SK-N-SH (cell line): ENCODE data around the gene NBEAL1. TPM values are rescaled to one million over a fixed set of nuclear protein-coding genes. Genes with fewer than 3 reads are reported as not detected.

Source experiments
- CTCF ChIA-PET: fragments of 300-600, 350-600 bp; formaldehyde crosslinking; extraction: SDS; loops from one replicate; lab custom pipeline; 2021; lab: Yijun Ruan, JAX
- POLR2A ChIA-PET: fragments of 350-600 bp; sonication (Branson Sonifier 250); formaldehyde crosslinking; extraction: SDS; loops from one replicate; lab custom pipeline; 2020; ENCODE audit warnings: antibody characterized with exemption, inconsistent platforms; lab: Yijun Ruan, JAX
- DNase-seq: peaks from one replicate; pipeline ENCODE4 v3.0.0; 2012
- H2AFZ ChIP-seq: fragments of 200-600 bp; sonication (generic); 2 replicates; pipeline ENCODE4 v1.8.1; 2016; ENCODE audit warnings: antibody characterized with exemption, mild to moderate bottlenecking, low read depth
- H3F3A ChIP-seq: fragments of 200-600 bp; sonication (generic); replicated peaks from 2 replicates; pipeline ENCODE3; 2016; ENCODE audit warnings: antibody characterized with exemption, mild to moderate bottlenecking; ENCODE audit not compliant: insufficient read depth
- H3K27ac ChIP-seq, 2 experiments: fragments of 200-500 bp in 1 of 2; fragments of 200-600 bp in 1 of 2; sonication (Bioruptor generic) in 1 of 2; sonication (generic), shearing (Covaris generic) in 1 of 2; 2 replicates each; pipeline versions ENCODE4 v1.5.1 to v1.6.1; 2014 to 2016; ENCODE audit warnings: low read depth in 2 of 2, inconsistent platforms in 1 of 2, low read length in 1 of 2, mild to moderate bottlenecking in 1 of 2, mixed read lengths in 1 of 2
- H3K27me3 ChIP-seq: fragments of 200-600 bp; sonication (generic), shearing (Covaris generic); 2 replicates; pipeline ENCODE4 v1.6.1; 2016; ENCODE audit warnings: mixed run types; ENCODE audit not compliant: insufficient read depth
- H3K36me3 ChIP-seq, 2 experiments: fragments of 200-500 bp in 1 of 2; fragments of 200-600 bp in 1 of 2; sonication (Bioruptor generic) in 1 of 2; sonication (generic) in 1 of 2; replicated peaks in 1 of 2; 2 replicates each; pipeline versions ENCODE3 to v1.5.1; 2014 to 2016; ENCODE audit warnings: low read length in 1 of 2, mild to moderate bottlenecking in 1 of 2; ENCODE audit not compliant: insufficient read depth in 2 of 2, control insufficient read depth in 1 of 2
- H3K4me1 ChIP-seq, 2 experiments: fragments of 200-500 bp in 1 of 2; fragments of 200-600 bp in 1 of 2; sonication (Bioruptor generic) in 1 of 2; sonication (generic), shearing (Covaris generic) in 1 of 2; 2 replicates each; pipeline versions ENCODE4 v1.5.1 to v1.6.1; 2014 to 2016; ENCODE audit warnings: low read depth in 1 of 2, low read length in 1 of 2, mixed run types in 1 of 2; ENCODE audit not compliant: insufficient read depth in 2 of 2, control insufficient read depth in 1 of 2
- H3K4me2 ChIP-seq: fragments of 200-600 bp; sonication (generic), shearing (Covaris generic); 2 replicates; pipeline ENCODE4 v1.6.1; 2017; ENCODE audit warnings: mixed run types
- H3K4me3 ChIP-seq, 2 experiments: fragments of 200-500 bp in 1 of 2; fragments of 200-600 bp in 1 of 2; sonication (Bioruptor generic) in 1 of 2; sonication (generic), shearing (Covaris generic) in 1 of 2; 2 replicates each; pipeline versions ENCODE4 v1.5.1 to v1.8.1; 2014 to 2016; ENCODE audit warnings: low read depth in 2 of 2, inconsistent platforms in 1 of 2, low read length in 1 of 2, mild to moderate bottlenecking in 1 of 2, mixed read lengths in 1 of 2, moderate library complexity in 1 of 2
- H3K79me2 ChIP-seq: fragments of 200-600 bp; sonication (generic); 2 replicates; pipeline ENCODE4 v1.8.1; 2017; ENCODE audit warnings: mild to moderate bottlenecking; ENCODE audit not compliant: insufficient read depth
- H3K9ac ChIP-seq: fragments of 200-600 bp; sonication (generic); 2 replicates; pipeline ENCODE4 v1.6.1; 2017; ENCODE audit warnings: mixed run types
- H3K9me2 ChIP-seq: fragments of 200-600 bp; sonication (generic); 2 replicates; pipeline ENCODE4 v1.6.1; 2017; ENCODE audit warnings: mixed run types
- H3K9me3 ChIP-seq: fragments of 200-600 bp; sonication (generic); 2 replicates; pipeline ENCODE4 v1.6.1; 2017; ENCODE audit warnings: mixed run types, mild to moderate bottlenecking, moderate library complexity
- H4K20me1 ChIP-seq: fragments of 200-600 bp; sonication (generic); 2 replicates; pipeline ENCODE4 v1.6.1; 2017; ENCODE audit warnings: mild to moderate bottlenecking, mixed run types; ENCODE audit not compliant: insufficient read depth
- EP300 ChIP-seq, 2 experiments: IDR thresholded peaks; 2 replicates each; pipeline versions ENCODE4 v1.4.0 to v1.6.1; 2012; ENCODE audit warnings: borderline replicate concordance in 1 of 2, low read depth in 1 of 2, low read length in 1 of 2
- EZH2phosphoT487 ChIP-seq: fragments of 200-600 bp; sonication (generic); IDR thresholded peaks from 2 replicates; pipeline ENCODE4 v1.6.1; 2017; ENCODE audit warnings: low read depth, mixed run types, mild to moderate bottlenecking, antibody characterized with exemption, moderate library complexity, borderline replicate concordance
- FOSL2 ChIP-seq: IDR thresholded peaks from 2 replicates; pipeline ENCODE4 v1.4.0; 2012; ENCODE audit warnings: low read depth, mild to moderate bottlenecking, moderate library complexity, borderline replicate concordance
- FOXJ3 ChIP-seq: sonication (generic); formaldehyde crosslinking; IDR thresholded peaks from 2 replicates; pipeline ENCODE4 v1.5.1; 2020; ENCODE audit warnings: mild to moderate bottlenecking, missing genetic modification reagents
- FOXM1 ChIP-seq: IDR thresholded peaks from 2 replicates; pipeline ENCODE4 v1.4.0; 2012; ENCODE audit warnings: low read depth, mild to moderate bottlenecking
- JUND ChIP-seq: IDR thresholded peaks from 2 replicates; pipeline ENCODE4 v1.4.0; 2012
- MXI1 ChIP-seq: IDR thresholded peaks from 2 replicates; pipeline ENCODE4 v1.6.1; 2012; ENCODE audit warnings: mild to moderate bottlenecking, low read depth, low read length, improper control_type of control experiment
- NFIC ChIP-seq: IDR thresholded peaks from 2 replicates; pipeline ENCODE4 v1.4.0; 2012; ENCODE audit warnings: borderline replicate concordance
- NRF1 ChIP-seq: IDR thresholded peaks from 2 replicates; pipeline ENCODE4 v1.6.1; 2012; ENCODE audit warnings: low read depth, mild to moderate bottlenecking, low read length
- POLR2AphosphoS5 ChIP-seq: IDR thresholded peaks from 2 replicates; pipeline ENCODE4 v1.6.1; 2012; ENCODE audit warnings: low read depth, low read length
- RAD21 ChIP-seq: IDR thresholded peaks from 2 replicates; pipeline ENCODE4 v1.6.1; 2012; ENCODE audit warnings: mild to moderate bottlenecking, low read length
- RCOR1 ChIP-seq: fragments of 150-350 bp; IDR thresholded peaks from 2 replicates; pipeline ENCODE4 v1.6.1; 2017; ENCODE audit warnings: antibody characterized with exemption, low read length
- RFX5 ChIP-seq: IDR thresholded peaks from 2 replicates; pipeline ENCODE4 v1.6.1; 2012; ENCODE audit warnings: mild to moderate bottlenecking, improper control_type of control experiment, low read length
- SIN3A ChIP-seq: IDR thresholded peaks from 2 replicates; pipeline ENCODE4 v1.6.1; 2012; ENCODE audit warnings: low read depth, mild to moderate bottlenecking, low read length, moderate library complexity, borderline replicate concordance
- TCF12 ChIP-seq: IDR thresholded peaks from 2 replicates; pipeline ENCODE4 v1.4.0; 2012
- TEAD4 ChIP-seq: IDR thresholded peaks from 2 replicates; pipeline ENCODE4 v1.4.0; 2012; ENCODE audit warnings: mild to moderate bottlenecking, borderline replicate concordance; ENCODE audit not compliant: insufficient read depth
- YY1 ChIP-seq: IDR thresholded peaks from 2 replicates; pipeline ENCODE4 v1.4.0; 2012; ENCODE audit warnings: low read depth, mild to moderate bottlenecking
- WGBS: methylation state at CpG from one replicate; pipeline ENCODE4 v1.1.6; 2017; ENCODE audit warnings: low lambda C conversion rate; 5-methylcytosine and 5-hydroxymethylcytosine counted together
- polyA plus RNA-seq, 3 experiments: library from polyadenylated mRNA; depleted of rRNA; stranded (reverse); fragments of >200 nt; gene quantifications; 2 replicates each; pipeline ENCODE4 v1.2.3, GENCODE V29; 2012
- TF ChIP-seq, protein P1 (sequence below): fragments of 150-350 bp; IDR thresholded peaks from 2 replicates; pipeline ENCODE4 v1.6.1; 2017; ENCODE audit warnings: antibody characterized with exemption, low read length, low read depth, borderline replicate concordance
- TF ChIP-seq, protein P2 (sequence below): fragments of 150-350 bp; IDR thresholded peaks from 2 replicates; pipeline ENCODE4 v1.6.1; 2016; ENCODE audit warnings: mild to moderate bottlenecking, low read depth, low read length
- TF ChIP-seq, protein P3 (sequence below): IDR thresholded peaks from 2 replicates; pipeline ENCODE4; 2012
- TF ChIP-seq, protein P4 (sequence below): IDR thresholded peaks from 2 replicates; pipeline ENCODE4 v1.4.0; 2012; ENCODE audit warnings: low read depth, borderline replicate concordance

Gene NBEAL1
- polyA plus RNA-seq, 1 of the 3 experiments (the other 2 are of a cell fraction), result 3.3 TPM

DNA sequence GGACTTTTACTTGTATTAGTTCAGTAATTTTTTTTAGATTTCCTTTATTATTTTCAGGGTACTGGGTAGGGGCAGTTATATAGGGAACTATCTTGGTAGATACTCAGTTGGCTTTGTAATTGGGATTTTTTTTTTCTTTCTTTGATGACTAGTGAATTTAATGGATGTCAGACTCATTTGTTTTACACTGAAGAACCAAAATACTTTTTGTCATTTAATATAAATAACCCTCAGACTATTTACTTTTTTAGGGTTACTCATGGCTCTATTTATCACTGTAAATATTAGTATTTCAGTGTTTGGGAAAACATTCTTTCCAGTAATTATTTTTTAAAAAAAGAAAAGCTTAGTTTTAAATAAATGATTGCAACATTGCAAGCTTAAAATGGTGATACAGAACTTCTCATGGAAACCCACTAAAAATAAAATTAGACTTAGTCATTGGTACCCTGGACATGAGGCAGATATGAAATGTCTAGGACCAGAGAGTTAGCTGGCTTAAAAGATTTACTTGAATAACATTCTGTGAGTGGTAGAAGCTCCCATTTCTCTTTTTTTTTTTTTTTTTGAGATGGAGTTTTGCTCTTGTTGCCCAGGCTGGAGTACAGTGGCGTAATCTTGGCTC, 149.7 kb downstream of the NBEAL1 start:
- Histone ChIP-seq H3F3A (no peaks in the 10 kb centered on the region), H3K9me3 (no peaks in the 10 kb centered on the region), H4K20me1 (no peaks in the 10 kb centered on the region), H3K9ac (no peak overlapping the region), H3K79me2 (no peaks in the 10 kb centered on the region), H2AFZ (no peak overlapping the region), H3K27me3 (no peaks in the 10 kb centered on the region), H3K27ac (no peak overlapping the region), H3K36me3 (peaks cover 10 to 40% of the 10 kb centered on the region in 2 experiments), H3K9me2 (no peaks in the 10 kb centered on the region), H3K4me2 (no peak overlapping the region), H3K4me3 (no peak overlapping the region), H3K4me1 (no peaks in the 10 kb centered on the region)
- DNase-seq, result no peak
- ChIA-PET POLR2A (no interaction called here), CTCF (interaction anchor here (0.8 kb wide), 1 partner anchor 34 kb away, joined by 3 read pairs; no protein-coding TSS in a partner anchor)
- TF ChIP-seq YY1 (no peak), SIN3A (no peak), RFX5 (no peak), EZH2phosphoT487 (no peak)
- TF ChIP-seq, protein P1, sequence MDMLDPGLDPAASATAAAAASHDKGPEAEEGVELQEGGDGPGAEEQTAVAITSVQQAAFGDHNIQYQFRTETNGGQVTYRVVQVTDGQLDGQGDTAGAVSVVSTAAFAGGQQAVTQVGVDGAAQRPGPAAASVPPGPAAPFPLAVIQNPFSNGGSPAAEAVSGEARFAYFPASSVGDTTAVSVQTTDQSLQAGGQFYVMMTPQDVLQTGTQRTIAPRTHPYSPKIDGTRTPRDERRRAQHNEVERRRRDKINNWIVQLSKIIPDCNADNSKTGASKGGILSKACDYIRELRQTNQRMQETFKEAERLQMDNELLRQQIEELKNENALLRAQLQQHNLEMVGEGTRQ, result no peak
- WGBS, result 94% methylated on average over 1 of the region's 1 CpG

DNA sequence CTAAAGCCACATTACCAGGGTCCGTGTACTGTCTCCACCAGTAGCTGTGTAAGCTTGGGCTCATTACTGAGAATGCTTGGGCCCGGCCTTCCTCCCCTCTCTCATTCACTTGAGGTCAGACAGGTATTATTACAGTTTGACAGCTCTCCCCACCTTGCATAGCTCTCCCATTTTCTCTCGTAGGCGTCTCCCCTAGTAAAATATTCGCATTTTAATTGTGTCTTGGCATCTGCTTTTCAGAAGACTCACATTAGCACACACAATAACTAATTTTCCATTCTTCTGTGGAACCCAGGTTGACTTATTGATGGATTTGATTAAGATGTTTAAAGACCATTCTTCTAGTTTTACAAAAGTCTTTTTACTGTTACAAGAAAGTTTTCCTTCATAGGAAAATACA, 153.1 kb downstream of the NBEAL1 start:
- H3K9ac ChIP-seq, result no peak overlapping the region
- H3F3A ChIP-seq, result peaks cover 10% of the 10 kb centered on the region
- H3K9me2 ChIP-seq, result no peaks in the 10 kb centered on the region
- H4K20me1 ChIP-seq, result no peaks in the 10 kb centered on the region
- no peak overlapping the region for H3K27ac ChIP-seq
- H3K4me1 ChIP-seq, result no peaks in the 10 kb centered on the region
- no peak for DNase-seq
- no peak overlapping the region for H3K4me3 ChIP-seq
- TF ChIP-seq TCF12, result no peak
- TF ChIP-seq, protein P2, sequence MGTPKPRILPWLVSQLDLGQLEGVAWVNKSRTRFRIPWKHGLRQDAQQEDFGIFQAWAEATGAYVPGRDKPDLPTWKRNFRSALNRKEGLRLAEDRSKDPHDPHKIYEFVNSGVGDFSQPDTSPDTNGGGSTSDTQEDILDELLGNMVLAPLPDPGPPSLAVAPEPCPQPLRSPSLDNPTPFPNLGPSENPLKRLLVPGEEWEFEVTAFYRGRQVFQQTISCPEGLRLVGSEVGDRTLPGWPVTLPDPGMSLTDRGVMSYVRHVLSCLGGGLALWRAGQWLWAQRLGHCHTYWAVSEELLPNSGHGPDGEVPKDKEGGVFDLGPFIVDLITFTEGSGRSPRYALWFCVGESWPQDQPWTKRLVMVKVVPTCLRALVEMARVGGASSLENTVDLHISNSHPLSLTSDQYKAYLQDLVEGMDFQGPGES, result no peak
- no peak for TF ChIP-seq SIN3A
- TF ChIP-seq FOXJ3 (CRISPR knock-in tag), result no peak
- TF ChIP-seq NRF1, result no peak
- TF ChIP-seq, protein P1, result no peak
- TF ChIP-seq TEAD4, result no peak
- TF ChIP-seq FOXM1, result no peak
- no peak for TF ChIP-seq POLR2AphosphoS5
- TF ChIP-seq, protein P3, sequence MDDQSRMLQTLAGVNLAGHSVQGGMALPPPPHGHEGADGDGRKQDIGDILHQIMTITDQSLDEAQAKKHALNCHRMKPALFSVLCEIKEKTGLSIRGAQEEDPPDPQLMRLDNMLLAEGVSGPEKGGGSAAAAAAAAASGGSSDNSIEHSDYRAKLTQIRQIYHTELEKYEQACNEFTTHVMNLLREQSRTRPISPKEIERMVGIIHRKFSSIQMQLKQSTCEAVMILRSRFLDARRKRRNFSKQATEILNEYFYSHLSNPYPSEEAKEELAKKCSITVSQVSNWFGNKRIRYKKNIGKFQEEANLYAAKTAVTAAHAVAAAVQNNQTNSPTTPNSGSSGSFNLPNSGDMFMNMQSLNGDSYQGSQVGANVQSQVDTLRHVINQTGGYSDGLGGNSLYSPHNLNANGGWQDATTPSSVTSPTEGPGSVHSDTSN, result no peak
- no peak for TF ChIP-seq MXI1
- no peak for TF ChIP-seq FOSL2
- no peak for TF ChIP-seq RAD21
- TF ChIP-seq, protein P4, sequence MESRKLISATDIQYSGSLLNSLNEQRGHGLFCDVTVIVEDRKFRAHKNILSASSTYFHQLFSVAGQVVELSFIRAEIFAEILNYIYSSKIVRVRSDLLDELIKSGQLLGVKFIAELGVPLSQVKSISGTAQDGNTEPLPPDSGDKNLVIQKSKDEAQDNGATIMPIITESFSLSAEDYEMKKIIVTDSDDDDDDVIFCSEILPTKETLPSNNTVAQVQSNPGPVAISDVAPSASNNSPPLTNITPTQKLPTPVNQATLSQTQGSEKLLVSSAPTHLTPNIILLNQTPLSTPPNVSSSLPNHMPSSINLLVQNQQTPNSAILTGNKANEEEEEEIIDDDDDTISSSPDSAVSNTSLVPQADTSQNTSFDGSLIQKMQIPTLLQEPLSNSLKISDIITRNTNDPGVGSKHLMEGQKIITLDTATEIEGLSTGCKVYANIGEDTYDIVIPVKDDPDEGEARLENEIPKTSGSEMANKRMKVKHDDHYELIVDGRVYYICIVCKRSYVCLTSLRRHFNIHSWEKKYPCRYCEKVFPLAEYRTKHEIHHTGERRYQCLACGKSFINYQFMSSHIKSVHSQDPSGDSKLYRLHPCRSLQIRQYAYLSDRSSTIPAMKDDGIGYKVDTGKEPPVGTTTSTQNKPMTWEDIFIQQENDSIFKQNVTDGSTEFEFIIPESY, result no peak
- no peak for TF ChIP-seq JUND
- no peak for TF ChIP-seq EP300 (IDR thresholded peaks at IDR 0.05; ENCODE audit: borderline replicate concordance in 1 of 2, low read depth in 1 of 2, low read length in 1 of 2)
- TF ChIP-seq RFX5, result no peak
- TF ChIP-seq YY1, result no peak
- no peak for TF ChIP-seq RCOR1
- no peak for TF ChIP-seq NFIC
- peaks cover 10 to 46% of the 10 kb centered on the region in 2 experiments for H3K36me3 ChIP-seq
- no peak overlapping the region for H2AFZ ChIP-seq
- 96% methylated on average over 5 of the region's 5 CpGs for WGBS
- H3K27me3 ChIP-seq, result no peaks in the 10 kb centered on the region
- ChIA-PET POLR2A (no interaction called here), CTCF (interaction anchor here (1.0 kb wide), 1 partner anchor 12 kb away, joined by 3 read pairs; no protein-coding TSS in a partner anchor)
- H3K4me2 ChIP-seq, result no peak overlapping the region
- no peaks in the 10 kb centered on the region for H3K79me2 ChIP-seq
- H3K9me3 ChIP-seq, result no peaks in the 10 kb centered on the region
